ENCODE results near the gene TTR.

TTR gene

DNA sequence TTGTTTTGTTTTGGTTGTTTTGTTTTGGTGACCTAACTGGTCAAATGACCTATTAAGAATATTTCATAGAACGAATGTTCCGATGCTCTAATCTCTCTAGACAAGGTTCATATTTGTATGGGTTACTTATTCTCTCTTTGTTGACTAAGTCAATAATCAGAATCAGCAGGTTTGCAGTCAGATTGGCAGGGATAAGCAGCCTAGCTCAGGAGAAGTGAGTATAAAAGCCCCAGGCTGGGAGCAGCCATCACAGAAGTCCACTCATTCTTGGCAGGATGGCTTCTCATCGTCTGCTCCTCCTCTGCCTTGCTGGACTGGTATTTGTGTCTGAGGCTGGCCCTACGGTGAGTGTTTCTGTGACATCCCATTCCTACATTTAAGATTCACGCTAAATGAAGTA is at the start of gene TTR:
TTR (plus strand) TSS at position 250 of the 400 bp plus-strand sequence; CDS start at position 276, 26 bp downstream.
- DNase-seq (ENCODE audit: extremely low spot score, insufficient read length, low read depth) (no peak), FAIRE-seq (no peak)

DNA sequence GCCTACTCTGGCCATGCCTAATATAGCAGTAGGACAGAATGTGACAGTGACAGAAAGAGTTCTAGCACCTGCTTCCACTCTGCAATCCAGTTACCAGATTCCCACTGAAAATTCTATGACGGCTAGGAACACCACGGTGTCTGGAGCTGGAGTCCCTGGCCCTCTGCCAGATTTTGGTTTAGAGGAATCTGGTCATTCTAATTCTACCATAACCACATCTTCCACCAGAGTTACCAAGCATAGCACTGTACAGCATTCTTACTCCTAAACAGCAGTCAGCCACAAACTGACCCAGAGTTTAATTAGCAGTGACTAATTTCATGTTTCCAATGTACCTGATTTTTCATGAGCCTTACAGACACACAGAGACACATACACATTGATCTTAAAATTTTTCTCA is 45.2 kb upstream of the TTR start:
- no peak for FAIRE-seq

DNA sequence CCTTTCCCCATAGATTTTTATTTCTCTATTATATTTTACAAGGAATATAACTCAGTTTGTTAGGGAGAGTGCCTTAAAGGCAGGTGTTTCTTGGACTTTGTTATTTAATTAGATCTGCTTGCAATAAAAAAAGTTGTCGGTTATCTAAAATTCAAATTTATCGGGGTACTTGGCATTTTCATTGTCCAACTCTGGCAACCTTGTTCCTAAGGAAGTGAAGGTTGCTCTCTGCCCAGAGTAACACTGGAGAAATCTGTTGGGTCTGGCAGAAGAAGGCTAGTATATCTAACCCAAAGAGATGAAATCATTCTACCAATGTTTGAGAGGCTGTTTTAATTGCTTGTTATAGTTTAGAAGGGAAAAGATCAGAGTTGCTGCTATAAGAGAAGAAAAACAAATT is 42.8 kb upstream of the TTR start:
- DNase-seq (ENCODE audit: extremely low spot score, insufficient read length, low read depth) (no peak), FAIRE-seq (no peak)

More for the DNA sequence above, 45.2 kb upstream of the TTR start:
- no peak for DNase-seq (ENCODE audit: extremely low spot score, insufficient read length, low read depth)

DNA sequence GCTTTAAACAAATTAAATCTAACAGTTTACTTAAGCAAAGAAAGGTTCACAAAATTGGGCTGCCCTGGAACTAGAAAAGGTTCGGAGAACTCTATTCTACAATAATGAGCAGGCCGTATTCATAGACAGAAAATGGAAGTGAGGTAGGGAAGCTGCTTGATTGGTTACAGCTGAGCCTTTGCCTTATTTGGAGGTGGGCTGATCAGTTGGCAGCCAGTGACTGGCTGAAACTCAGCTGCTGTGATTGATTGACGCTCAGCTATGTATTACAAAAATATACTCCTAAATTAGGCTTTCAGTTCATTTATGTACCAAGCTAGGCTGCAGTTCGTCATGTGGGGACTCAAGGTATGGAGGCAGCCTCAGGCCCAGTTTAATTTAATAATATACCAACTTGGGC is 42.3 kb upstream of the TTR start:
- no peak for FAIRE-seq
- no peak for DNase-seq (ENCODE audit: extremely low spot score, insufficient read length, low read depth)

DNA sequence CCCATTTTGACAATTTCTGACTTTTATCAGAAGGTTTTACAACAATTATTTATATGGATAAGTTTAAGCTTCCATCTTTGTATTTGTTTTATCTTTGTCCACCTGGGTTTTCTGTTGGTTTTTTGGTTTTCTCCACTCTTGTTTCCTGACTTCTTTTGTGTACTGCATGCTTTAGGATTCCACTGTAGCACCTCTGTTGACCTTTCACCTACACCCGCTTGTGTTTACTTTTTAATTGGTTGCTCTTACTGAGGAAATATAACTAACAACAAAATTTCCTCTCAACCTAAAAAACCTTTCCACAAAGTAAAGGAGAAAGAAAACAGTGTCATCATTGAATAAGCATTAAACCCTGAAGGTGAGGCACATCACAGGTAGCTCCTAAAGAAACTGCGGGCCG is 39.8 kb upstream of the TTR start:
- DNase-seq (ENCODE audit: extremely low spot score, insufficient read length, low read depth) (no peak), FAIRE-seq (no peak)

DNA sequence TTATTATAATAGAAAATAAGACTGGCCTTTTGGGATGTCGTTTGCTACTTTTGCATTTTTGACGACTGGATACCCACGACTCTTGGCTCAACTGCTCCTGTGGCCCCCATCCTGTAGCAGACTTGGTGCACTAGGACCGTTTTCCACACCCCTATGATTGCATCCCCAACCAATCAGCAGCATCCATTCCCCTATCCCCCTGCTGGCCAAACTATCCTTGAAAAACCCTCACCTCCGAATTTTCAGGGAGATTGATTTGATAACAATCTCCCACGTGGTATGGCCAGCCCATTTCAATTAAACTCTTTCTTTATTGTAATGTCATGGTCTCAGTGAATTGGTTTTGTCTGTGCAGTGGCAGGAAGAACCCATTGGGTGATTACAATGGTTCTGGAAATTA is 37.9 kb upstream of the TTR start:
- FAIRE-seq = no peak
- DNase-seq (ENCODE audit: extremely low spot score, insufficient read length, low read depth) = no peak

DNA sequence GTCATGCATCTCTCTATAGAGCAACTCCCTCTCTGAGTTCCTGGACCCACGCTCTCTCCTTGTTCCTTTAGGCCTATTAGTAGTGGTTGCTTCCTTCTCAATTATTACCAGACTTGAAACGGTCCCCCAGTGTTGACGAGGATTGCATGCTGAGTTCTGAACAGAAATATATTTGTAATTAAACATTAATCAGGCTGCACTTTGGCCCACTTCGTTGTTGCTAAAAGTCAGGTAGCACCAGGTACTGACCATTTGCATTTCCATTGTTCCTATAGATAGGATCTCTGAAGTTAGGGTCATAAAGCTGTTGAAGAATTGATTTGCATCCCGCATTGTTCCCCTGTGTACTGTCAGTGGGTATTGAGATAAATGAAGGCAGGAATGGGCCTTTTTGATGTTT is 36.9 kb upstream of the TTR start:
- FAIRE-seq = no peak

DNA sequence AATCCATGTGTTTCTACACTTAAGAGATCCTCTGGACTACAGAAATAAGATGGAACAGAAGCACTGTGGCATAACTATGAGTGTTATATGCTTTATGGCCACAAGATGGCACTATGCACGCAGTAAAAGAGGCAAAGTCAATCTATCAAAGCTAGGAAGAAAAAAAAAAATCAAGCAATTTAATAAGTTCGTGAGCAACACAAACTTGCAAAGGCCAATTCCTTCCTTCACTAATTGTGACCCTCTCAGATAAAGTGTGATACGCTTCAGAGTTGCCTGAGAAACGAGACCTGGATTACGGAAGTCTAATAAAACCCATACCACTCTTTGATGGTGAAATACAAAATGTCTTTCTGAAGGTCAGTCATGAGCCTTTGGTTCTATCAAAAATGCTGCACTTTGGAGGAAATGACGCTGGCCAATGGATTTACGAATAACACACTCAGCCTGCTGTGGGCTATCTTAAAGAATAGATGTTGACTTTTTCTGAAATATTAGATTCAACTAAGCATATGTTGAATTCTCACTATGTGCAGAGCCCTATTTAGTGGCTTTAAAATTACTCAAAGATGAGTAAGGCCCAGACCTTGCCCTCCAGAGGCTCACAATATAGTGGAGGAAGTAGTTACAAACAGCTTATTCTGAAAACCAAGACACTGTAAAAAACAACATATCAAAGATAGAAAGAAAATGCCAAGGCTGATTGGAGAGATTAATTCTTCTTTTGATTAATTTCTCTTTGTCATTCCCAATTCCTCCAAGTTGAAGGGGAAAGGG is 35.5 kb upstream of the TTR start:
- FAIRE-seq = peak; percentile 89
- peak; percentile 20 for DNase-seq (ENCODE audit: extremely low spot score, insufficient read length, low read depth)

More for the DNA sequence above, 36.9 kb upstream of the TTR start:
- DNase-seq (ENCODE audit: extremely low spot score, insufficient read length, low read depth) = no peak

DNA sequence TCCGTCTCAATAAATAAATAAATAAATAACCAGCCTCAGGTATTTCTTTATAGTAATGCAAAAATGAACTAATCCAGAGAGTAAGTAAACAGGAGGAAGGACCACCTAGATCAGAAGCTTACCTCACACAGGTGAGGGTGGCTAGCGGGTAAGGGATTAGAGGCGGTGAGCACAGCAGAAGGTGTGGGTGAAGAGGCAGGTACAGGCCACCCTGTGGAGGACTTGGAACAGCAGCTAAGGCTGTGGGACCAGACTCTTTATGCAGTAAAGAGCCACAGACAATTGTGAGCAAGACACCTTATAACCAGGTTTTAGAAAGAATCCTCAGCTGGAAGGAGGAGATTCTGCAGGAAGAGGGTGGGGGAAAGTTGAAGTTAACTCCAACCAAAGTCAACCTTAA is 34.2 kb upstream of the TTR start:
- no peak for DNase-seq (ENCODE audit: extremely low spot score, insufficient read length, low read depth)
- no peak for FAIRE-seq

DNA sequence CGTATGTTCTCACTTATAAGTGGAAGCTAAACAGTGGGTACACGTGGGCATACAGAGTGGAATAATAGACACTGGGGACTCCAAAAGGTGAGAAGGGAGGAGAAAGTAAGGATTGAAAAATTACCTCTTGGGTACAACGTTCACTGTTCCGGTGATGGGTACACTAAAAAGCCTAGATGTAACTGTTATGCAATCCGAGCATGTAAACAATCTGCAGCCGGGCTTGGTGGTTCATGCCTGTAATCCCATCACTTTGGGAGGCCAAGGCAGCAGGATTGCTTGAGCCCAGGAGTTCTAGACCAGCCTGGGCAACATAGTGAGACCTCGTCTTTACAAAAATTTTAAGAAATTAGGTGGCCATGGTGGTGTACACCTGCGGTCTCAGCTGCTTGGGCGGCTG is 33.1 kb upstream of the TTR start:
- no peak for FAIRE-seq

DNA sequence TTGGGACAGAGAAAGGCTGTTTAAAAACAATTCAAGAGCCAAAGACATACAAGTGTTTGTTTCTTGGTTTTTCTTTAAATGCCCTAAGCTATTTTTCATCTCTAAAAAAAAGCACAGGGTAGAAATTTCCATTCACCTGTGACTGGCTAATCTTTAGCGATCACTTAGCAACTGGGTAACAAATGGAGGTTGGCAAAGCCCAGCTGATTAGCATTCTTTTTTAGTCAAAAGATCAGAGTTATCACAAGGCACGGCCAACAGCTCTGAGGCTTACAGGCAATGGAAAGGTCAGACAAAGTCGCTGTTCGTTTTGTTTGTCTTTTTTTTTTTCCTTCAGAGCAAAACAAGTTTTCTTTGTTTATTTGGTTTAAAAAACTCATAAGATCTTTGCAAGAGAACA is 29.0 kb upstream of the TTR start:
- DNase-seq (ENCODE audit: extremely low spot score, insufficient read length, low read depth) = no peak

More for the DNA sequence above, 33.1 kb upstream of the TTR start:
- DNase-seq (ENCODE audit: extremely low spot score, insufficient read length, low read depth) = no peak

DNA sequence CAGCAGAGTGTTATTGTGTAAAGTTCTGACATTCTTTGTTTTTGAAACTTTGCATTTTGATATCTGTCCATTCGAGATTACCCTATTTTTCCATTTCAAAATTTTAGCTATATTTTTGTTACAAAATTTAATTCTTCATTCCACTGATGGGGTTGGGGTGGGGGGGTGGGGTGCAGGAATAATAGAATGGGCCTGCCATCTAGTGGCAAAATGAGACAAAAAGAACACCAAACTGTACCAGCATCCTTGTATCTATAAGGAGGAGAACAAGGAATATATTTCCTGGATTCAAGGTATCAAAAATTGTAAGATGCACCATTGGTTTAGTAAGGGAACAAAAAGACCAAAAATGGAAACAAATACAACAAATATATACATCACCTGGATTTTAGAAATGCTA is 27.9 kb upstream of the TTR start:
- DNase-seq (ENCODE audit: extremely low spot score, insufficient read length, low read depth) (no peak), FAIRE-seq (no peak)

More for the DNA sequence above, 29.0 kb upstream of the TTR start:
- FAIRE-seq = no peak

DNA sequence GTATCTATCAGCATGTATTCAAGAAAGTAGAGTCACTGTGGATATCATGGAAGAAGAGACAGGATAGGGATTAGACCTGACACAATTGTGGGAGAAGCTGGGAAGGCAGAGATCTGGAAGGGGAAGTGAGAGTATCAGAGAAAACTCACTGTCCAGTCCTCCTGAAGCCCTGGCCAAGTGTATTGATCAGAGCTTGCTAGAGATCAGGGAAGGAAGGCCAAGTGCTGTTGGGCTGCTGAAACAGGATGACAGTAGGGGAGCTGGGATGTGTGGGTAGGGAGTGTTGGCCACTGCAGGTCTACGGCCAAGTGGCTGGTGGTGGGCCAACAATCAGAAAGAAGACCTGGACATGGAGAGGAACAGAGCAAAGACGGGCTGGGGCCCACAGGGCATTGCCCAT is 26.3 kb upstream of the TTR start:
- FAIRE-seq (no peak), DNase-seq (ENCODE audit: extremely low spot score, insufficient read length, low read depth) (no peak)

DNA sequence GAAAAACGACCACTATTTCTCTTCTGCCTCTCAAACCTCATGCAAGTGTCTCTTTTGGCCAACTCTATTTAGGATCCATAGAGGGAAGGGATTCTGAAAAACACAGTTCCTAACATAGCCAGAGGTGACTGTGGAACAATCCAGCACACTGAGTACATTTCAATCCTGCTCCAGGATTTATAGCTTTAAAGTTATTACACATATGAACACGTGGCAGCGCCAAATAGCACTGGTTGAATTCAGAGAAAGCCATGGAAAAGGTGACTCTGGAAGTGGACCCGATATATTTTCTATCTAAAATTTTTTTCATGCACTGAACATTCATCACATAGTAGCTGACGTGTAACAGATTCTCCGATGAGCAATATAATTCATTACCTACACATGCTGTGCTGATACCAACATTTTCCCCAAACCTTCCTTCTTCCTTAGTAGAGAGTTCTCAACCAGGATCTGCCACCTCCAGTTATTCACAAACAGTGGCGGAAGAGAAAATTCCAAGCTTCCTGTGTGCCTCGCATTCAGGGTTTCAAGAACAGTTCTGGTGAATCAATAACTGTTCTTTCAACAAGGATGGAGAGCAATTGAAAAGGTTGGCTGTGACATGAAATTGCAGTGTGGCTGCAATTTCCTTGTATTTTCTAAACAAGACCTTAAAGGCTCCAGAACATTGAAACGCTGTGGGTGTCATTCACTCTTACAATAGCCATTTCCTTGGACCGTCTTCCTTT is 25.7 kb upstream of the TTR start:
- DNase-seq (ENCODE audit: extremely low spot score, insufficient read length, low read depth) (no peak), FAIRE-seq (no peak)

DNA sequence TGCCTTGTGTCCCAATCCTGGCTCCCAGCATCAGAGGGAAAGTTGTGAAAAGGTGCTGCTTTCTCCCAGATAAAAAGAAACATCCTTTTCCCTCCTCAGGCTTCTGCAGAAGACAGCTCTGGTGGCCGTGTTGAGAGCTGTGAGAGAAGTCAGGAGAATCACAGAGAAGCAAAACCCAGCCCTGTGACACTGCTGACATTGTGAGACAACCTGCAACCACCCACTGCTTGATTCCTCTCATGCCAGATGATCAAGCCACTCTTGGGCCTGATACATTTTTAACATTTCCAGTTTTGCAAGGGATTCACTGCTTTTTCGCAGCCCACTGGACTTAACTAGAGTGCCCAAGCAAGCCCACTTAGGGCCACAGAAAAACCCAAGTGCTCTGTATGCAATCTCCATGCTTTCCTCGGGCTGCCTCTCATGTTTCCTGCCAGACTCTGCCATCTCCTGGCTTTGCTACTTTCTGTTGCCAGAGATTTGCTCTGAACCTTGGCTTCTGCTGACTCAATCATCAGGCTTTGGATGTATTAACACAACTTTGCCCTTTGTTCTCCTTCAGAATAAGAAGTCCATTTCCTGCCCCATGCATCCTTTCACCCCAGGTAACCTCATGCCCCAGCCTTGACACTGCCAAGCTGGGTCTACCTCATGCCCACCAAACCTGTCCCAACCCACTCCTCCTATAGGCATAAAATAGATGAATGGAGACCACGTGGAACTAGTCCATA is 24.9 kb upstream of the TTR start:
- DNase-seq (ENCODE audit: extremely low spot score, insufficient read length, low read depth) = no peak

DNA sequence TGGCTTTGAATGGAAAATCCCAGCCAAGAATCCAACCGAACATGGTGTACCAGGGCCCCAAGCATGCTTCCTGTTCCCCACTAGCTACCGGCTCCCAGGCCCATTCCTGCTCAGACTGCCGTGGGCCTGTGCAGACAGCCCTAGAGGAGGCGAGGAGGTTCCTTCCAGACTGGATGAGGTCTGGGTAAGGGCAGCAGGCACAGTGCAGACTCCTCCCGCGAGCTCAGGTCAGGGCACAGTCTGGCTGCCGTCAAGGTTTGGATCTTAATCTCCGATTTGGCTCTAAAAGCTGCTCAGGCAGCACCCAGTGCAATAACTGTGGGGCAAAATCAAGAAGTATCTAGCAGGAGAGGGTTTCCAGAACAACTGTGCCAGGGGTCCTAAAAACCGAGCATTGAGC is 19.3 kb upstream of the TTR start:
- DNase-seq (ENCODE audit: extremely low spot score, insufficient read length, low read depth) (no peak), FAIRE-seq (no peak)

More for the DNA sequence above, 24.9 kb upstream of the TTR start:
- FAIRE-seq = no peak

DNA sequence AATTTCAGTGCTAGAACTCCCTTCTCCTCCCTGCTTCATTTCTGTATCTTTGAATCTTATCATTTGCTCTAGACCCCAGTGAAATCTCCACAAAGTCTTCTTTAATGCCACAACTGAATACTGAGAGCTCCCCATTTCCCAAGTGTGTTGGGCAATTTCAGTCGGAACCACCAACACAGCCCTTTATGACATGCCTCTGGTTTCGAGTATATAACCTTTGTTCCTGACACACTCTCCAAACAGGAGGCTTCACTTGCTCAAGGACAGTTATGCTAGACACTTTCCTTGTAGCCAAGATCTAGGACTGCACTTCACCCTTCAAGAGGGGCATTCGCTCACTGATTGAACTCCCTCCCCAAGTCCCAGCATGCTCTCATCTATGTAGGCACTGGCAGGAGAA is 18.6 kb upstream of the TTR start:
- DNase-seq (ENCODE audit: extremely low spot score, insufficient read length, low read depth) = no peak
- FAIRE-seq = no peak

DNA sequence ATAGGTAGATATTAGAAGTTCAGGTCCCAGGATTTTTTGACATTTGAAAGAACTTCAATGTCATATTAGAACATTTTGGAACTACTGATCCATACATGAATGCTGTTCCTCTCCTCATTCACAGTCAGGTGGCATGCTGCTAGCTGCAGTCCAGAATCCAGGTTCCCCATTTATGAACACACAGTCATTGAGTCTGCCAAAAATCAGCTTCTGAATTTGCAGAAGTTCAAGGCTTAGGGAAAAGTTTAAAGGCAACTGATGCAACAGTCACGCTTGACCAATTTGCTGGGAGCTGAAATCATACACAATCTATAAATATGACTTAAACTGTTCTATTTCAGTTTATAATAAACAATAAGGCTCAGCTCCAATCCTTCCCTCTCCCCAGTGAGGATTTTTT is 17.3 kb upstream of the TTR start:
- DNase-seq (ENCODE audit: extremely low spot score, insufficient read length, low read depth) (no peak), FAIRE-seq (no peak)

DNA sequence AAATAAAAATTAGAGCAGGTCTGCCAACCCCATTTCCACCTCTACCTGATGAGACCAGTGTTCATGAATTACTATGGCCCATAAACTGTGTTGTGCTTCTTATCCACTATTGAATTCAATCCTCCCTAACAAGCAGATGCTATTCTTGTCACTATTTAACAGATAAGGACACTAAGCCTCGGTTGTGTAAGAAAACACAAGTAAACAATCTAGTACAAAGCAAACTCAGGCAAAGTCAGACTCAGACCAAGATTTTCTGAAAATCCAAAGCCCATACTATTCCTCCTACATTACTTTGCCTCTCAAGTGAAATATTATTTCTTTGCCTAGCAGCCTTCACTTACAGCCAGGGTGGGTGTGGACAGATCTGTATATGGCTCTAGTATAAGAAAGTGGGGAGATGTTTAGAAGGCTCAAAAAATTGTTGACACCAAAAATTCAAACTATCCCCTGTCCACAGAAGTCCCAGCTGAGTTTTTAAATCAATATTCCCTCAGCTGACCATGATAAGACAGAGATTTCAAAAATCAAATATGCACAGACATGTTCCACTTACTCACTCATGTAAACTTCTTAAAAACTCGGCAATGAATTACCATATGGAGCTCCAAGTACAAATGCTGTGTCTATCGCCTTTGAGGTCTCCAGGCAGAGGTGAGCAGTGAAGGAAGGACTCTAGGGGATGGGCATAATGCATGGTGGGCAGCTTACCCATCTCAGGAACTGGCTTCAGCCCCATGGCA is 16.0 kb upstream of the TTR start:
- DNase-seq (ENCODE audit: extremely low spot score, insufficient read length, low read depth) (no peak), FAIRE-seq (no peak)

DNA sequence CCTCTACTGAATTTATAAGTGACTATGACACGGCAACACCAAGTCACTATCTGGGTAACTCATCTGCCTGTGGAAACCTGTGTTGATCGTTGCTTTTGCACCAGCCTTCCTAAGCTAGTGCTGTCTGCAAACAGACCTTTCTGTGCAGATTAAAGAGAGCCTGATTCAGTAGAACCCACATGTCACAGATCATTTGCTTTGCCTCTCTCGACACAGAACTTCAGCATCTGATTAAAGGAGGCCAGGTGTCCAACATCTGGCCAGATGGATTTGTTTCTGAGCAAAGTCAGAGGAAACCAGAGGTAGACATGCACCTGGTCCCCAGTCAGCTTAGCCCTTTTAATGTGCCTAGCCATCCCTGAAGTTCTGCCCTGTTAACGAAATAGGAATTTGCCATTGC is 15.0 kb upstream of the TTR start:
- peak; percentile 29 for FAIRE-seq
- no peak for DNase-seq (ENCODE audit: extremely low spot score, insufficient read length, low read depth)
